ENCODE results near the gene PRKCB. TPM values are rescaled to one million over a fixed set of nuclear protein-coding genes. Genes with fewer than 3 reads are reported as not detected.

Gene PRKCB
- total RNA-seq, 1 donor from 2014 or later, result 24.1 TPM

GRCh38 chr16:24129412-24129918 lies 293.7 kb downstream of the PRKCB start:
- Histone ChIP-seq H3K9me3 (no peaks in the 10 kb centered on the region), H3K4me1 (no peaks in the 10 kb centered on the region), H3K27ac (no peak overlapping the region), H3K36me3 (peaks cover 2% of the 10 kb centered on the region), H3K4me3 (no peak overlapping the region), H3K27me3 (ENCODE audit: low read depth) (no peaks in the 10 kb centered on the region)
- DNase-seq, result no peak
- ATAC-seq, result no peak
- no peak for TF ChIP-seq CTCF (IDR thresholded peaks at IDR 0.05)
- intact Hi-C loops (cut with DNase I), result no loop called here

GRCh38 chr16:24130494-24131085 lies 294.8 kb downstream of the PRKCB start:
- TF ChIP-seq CTCF (IDR thresholded peaks at IDR 0.05), result no peak
- H3K36me3 ChIP-seq, result no peaks in the 10 kb centered on the region
- no peaks in the 10 kb centered on the region for H3K9me3 ChIP-seq
- no peak overlapping the region for H3K4me3 ChIP-seq
- H3K4me1 ChIP-seq, result no peaks in the 10 kb centered on the region
- no peak for DNase-seq
- no peak for ATAC-seq
- H3K27me3 ChIP-seq (ENCODE audit: low read depth), result no peaks in the 10 kb centered on the region
- H3K27ac ChIP-seq, result no peak overlapping the region
- intact Hi-C loops (cut with DNase I), result no loop called here

GRCh38 chr16:24131294-24131693 lies 295.5 kb downstream of the PRKCB start:
- no peaks in the 10 kb centered on the region for H3K36me3 ChIP-seq
- H3K27ac ChIP-seq, result no peak overlapping the region
- TF ChIP-seq CTCF (IDR thresholded peaks at IDR 0.05), result no peak
- no peak overlapping the region for H3K4me3 ChIP-seq
- ATAC-seq, result no peak
- no peaks in the 10 kb centered on the region for H3K27me3 ChIP-seq (ENCODE audit: low read depth)
- DNase-seq, result no peak
- H3K9me3 ChIP-seq, result no peaks in the 10 kb centered on the region
- H3K4me1 ChIP-seq, result no peaks in the 10 kb centered on the region
- intact Hi-C loops (cut with DNase I), result no loop called here

GRCh38 chr16:24132048-24132796 lies 296.4 kb downstream of the PRKCB start:
- ATAC-seq (no peak), DNase-seq (no peak)
- Histone ChIP-seq H3K27ac (no peak overlapping the region), H3K9me3 (no peaks in the 10 kb centered on the region), H3K36me3 (no peaks in the 10 kb centered on the region), H3K4me3 (no peak overlapping the region), H3K27me3 (ENCODE audit: low read depth) (no peaks in the 10 kb centered on the region), H3K4me1 (no peaks in the 10 kb centered on the region)
- no peak for TF ChIP-seq CTCF (IDR thresholded peaks at IDR 0.05)
- intact Hi-C loops (cut with DNase I), result no loop called here

GRCh38 chr16:24132797-24133155 lies 297.0 kb downstream of the PRKCB start:
- Histone ChIP-seq H3K27ac (no peak overlapping the region), H3K9me3 (no peaks in the 10 kb centered on the region), H3K4me3 (no peak overlapping the region), H3K27me3 (ENCODE audit: low read depth) (no peaks in the 10 kb centered on the region), H3K36me3 (no peaks in the 10 kb centered on the region), H3K4me1 (no peaks in the 10 kb centered on the region)
- TF ChIP-seq CTCF (IDR thresholded peaks at IDR 0.05), result no peak
- no peak for ATAC-seq
- intact Hi-C loops (cut with DNase I), result no loop called here
- no peak for DNase-seq
